GM13976 (cell line): ENCODE measurements around the gene CFAP47.
"Not testable (repeated sequence)": the region's sequence is repeated elsewhere in the genome, so short reads cannot be mapped to it uniquely, and the experiment has no call there.

Source experiments
- DNase-seq: peaks from one replicate; pipeline ENCODE4 v3.0.0; 2012; ENCODE audit warnings: low spot score
- in situ Hi-C: fragments of 300-500 bp; cut with MboI; formaldehyde crosslinking; loops from one replicate; pipeline ENCODE4 v1.12.0; 2022; ENCODE audit warnings: low sequenced_read_pairs, mixed read lengths, inconsistent platforms; ENCODE audit not compliant: unreplicated experiment
- TF ChIP-seq, protein P1 (sequence below): IDR thresholded peaks from 2 replicates; pipeline ENCODE4 v1.5.1; 2012; ENCODE audit warnings: borderline replicate concordance, mild to moderate bottlenecking; ENCODE audit not compliant: insufficient read depth; ENCODE audit errors: extremely low read depth, missing control alignments, control extremely low read depth

CFAP47 gene, protein sequence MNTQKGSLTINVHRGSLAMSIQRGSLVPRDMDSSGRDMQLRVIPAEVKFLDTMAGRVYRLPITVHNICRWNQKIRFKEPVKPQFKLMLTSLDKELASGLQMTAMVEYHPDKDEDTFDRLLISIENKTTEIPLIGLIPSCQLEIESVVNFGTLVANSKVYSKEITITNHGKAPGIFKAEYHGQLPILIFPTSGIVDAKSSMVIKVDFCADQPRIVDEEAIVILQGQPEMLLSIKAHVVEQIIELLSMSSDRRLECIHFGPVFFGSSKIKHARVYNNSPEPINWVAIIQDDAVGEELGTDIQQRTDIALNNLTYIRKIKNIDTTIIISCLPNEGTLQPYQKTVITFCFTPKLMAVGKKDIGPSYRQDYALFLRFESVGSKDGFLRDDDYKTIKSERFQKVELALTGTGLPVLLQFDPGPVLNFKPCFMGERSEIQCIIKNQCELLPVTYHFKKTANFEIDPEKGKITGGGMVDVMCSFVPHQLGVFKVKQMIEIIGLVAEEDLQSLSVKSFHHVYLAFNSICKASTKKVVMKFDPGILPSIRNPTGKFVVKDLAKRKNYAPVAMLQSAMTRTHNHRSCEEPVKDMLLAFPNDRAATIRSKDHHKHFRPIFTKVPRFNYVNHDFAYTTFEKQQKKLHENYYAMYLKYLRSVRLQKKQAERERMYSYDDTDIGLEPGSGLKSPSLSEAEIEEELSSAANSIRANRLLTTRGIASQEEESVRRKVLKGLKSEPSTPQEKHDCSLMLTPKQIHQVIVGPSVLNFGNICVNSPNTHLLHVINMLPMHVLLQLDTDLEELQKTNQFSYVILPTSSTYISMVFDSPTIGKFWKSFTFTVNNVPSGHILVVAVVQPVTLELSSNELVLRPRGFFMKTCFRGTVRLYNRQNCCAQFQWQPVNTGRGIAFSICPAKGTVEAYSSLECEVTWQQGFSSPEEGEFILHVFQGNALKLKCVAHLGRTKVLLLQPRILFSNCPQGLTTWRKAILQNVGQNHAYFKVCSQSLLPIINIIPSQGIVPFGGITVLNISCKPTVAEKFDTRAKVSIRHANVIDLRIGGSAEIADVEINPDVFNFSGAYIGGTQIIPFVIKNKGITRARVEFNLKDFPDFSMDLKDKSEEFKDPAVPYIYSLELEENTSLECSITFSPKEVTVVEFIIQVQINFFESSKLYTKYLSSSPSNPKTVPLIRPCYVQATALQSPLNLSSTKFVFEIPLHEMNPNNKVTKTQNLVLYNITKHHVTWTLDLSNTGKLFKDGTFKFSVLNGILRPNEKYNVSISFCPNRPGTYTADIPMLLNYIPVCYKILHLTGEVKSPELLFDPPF (N-terminal part only)

DNA sequence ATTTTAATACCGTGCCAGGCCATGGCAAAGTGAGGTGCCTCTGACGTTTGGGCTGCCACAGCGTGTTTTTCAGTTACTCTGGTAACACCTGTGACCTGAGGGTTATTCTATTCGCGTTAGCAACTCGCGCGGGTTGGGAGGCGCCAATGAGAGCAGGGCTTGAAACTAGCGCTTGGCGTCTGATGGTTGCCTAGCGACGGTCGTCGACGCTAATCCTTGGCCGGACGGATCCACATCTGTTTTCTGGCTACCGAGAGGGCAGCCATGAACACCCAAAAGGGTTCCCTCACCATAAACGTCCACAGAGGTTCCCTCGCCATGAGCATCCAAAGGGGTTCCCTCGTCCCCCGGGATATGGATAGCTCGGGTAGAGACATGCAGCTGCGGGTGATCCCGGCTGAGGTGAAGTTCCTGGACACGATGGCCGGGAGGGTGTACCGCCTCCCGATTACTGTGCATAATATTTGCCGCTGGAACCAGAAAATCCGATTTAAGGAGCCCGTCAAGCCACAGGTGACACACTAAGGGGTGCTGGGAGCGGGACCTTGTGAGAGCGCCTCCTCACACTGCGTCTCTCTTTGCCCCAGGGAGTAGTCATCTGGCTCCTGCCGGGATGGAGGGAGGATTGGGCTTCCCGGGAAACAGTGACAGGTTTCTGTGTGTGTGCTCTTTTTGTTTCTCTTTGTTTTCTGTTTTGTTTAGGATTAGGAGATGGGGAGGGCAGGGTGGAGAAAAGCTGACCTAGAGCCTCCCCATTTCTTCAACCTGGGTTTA is at the start of gene CFAP47:
Gene CFAP47 (plus strand): TSS at position 199 of the 774 bp plus-strand sequence. CDS start 66 bp downstream, at position 265.
- DNase-seq: no peak
- TF ChIP-seq, protein P1, sequence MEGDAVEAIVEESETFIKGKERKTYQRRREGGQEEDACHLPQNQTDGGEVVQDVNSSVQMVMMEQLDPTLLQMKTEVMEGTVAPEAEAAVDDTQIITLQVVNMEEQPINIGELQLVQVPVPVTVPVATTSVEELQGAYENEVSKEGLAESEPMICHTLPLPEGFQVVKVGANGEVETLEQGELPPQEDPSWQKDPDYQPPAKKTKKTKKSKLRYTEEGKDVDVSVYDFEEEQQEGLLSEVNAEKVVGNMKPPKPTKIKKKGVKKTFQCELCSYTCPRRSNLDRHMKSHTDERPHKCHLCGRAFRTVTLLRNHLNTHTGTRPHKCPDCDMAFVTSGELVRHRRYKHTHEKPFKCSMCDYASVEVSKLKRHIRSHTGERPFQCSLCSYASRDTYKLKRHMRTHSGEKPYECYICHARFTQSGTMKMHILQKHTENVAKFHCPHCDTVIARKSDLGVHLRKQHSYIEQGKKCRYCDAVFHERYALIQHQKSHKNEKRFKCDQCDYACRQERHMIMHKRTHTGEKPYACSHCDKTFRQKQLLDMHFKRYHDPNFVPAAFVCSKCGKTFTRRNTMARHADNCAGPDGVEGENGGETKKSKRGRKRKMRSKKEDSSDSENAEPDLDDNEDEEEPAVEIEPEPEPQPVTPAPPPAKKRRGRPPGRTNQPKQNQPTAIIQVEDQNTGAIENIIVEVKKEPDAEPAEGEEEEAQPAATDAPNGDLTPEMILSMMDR: no peak
- in situ Hi-C loops: no loop called here

DNA sequence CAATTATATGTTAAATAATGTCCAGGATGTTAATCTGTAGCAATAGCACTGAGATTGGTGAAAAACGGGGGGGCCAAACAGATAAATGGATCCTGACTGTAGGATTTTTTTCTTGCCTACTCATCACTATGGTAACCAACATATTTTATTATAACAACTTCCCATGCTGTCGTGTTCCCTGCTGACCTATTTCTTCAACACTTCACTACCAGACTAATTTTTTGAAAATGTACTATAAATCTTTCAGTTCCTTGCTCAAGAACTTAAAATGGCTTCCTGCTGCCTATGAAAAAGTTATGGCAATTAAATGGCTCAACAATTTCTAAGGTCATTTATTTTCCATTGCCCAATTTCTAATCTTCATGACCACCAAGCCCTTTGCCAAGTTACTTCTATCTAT is 38.9 kb upstream of the CFAP47 start:
- in situ Hi-C loops: no loop called here
- no peak for DNase-seq
- TF ChIP-seq, protein P1: no peak

DNA sequence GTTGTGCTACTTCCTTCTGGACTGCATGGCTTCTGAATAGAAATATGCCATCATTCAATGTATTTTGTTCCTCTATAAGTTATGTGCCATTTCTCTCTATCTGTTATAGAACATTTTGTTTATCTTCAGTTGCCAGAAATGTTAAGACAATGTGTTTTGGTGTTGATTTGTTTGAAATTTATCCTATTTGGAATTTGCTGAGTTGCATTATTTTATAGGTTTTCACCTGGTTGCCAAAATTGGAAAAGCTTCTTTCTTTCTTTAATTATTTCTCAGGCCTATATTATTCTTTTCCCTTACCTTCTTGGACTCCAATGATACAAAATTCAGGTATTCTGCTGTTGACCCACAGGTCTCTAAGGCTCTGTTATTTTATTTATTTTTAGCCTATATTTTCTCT is 33.4 kb upstream of the CFAP47 start:
- TF ChIP-seq, protein P1: no peak
- in situ Hi-C loops: no loop called here
- DNase-seq: no peak

DNA sequence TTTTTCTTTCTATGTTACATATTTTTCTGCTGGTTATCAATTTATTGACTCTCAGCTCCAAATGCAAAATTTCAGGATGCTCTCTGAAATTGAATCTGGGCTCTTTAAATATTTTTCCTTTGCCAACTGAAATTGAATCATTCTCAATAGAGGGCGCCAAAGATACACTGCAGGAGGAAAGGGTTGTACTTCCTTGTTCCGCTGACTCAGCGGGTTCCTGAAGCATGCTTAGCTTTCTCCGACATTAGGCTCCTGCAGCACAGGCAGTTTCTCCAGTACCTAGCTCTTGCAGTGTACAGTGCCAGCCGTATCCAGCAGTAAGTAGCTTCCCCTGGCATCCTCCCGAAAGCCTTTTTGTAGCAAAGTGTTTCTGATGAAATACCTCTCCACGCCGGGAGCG is 28.8 kb upstream of the CFAP47 start:
- TF ChIP-seq, protein P1: peak; percentile 22
- DNase-seq: peak; percentile 16
- in situ Hi-C loops: no loop called here

DNA sequence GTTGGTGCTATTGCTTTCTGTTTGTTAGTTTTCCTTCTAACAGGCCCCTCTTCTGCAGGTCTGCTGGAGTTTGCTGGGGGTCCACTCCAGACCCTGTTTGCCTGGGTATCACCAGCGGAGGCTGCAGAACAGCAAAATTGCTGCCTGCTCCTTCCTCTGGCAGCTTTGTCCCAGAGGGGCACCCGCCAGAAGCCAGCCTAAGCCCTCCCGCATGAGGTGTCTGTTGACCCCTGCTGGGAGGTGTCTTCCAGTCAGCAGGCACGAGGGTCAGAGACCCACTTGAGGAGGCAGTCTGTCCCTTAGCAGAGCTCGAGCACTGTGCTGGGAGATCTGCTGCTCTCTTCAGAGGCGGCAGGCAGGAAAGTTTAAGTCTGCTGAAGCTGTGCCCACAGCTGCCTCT is 67.3 kb downstream of the CFAP47 start:
- in situ Hi-C loops, DNase-seq: not testable (repeated sequence)

DNA sequence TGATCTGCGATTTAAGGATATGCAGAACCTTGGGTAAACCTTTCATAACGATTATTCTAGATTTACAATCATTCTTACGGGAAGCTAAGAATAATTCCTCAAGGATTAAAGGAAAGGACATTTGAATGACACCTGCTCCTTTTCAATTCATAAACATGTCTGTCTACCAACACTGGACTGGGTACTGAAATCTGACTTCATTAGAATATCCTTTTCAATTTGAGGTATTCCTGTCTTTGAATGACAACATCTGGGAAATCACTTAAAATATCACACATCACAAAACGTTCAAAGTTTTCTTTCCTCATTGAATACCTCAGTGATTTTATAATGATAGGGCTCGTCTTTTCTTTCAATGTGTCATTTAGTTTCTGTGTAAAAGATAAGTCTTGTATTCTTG is 87.7 kb downstream of the CFAP47 start:
- DNase-seq: no peak
- in situ Hi-C loops: no loop called here
- TF ChIP-seq, protein P1: no peak
